Skeletal muscle tissue (tissue), 4 donors: ENCODE results near the gene VAC14. TPM values are rescaled to one million over a fixed set of nuclear protein-coding genes. Genes with fewer than 3 reads are reported as not detected.
A peak's percentile ranks its signal among the peaks of the same experiment; 100 is the strongest.
"Not testable (repeated sequence)": the region's sequence is repeated elsewhere in the genome, so short reads cannot be mapped to it uniquely, and the experiment has no call there.

ENCODE experiments used
- H3K27ac ChIP-seq: one replicate; pipeline ENCODE4 v1.7.0; 2013; ENCODE audit warnings: mild to moderate bottlenecking, low read depth, low read length, inconsistent platforms
- H3K27me3 ChIP-seq, 3 donors: one replicate each; pipeline ENCODE4 v1.7.0; 2013; ENCODE audit warnings: low read length in 3 of 3; ENCODE audit not compliant: control insufficient read depth in 3 of 3, insufficient read depth in 3 of 3
- H3K36me3 ChIP-seq, 3 donors: one replicate each; pipeline ENCODE4 v1.7.0; 2013; ENCODE audit warnings: low read length in 3 of 3; ENCODE audit not compliant: control insufficient read depth in 3 of 3, insufficient read depth in 3 of 3
- H3K4me1 ChIP-seq, 3 donors: one replicate each; pipeline ENCODE4 v1.7.0; 2013; ENCODE audit warnings: low read length in 3 of 3, mild to moderate bottlenecking in 3 of 3; ENCODE audit not compliant: control insufficient read depth in 3 of 3, insufficient read depth in 3 of 3
- H3K4me3 ChIP-seq, 3 donors: one replicate each; pipeline ENCODE4 v1.7.0; 2013; ENCODE audit warnings: low read length in 3 of 3
- H3K9ac ChIP-seq, 3 donors: one replicate each; pipeline ENCODE4 v1.7.0; 2013; ENCODE audit warnings: low read length in 3 of 3, mild to moderate bottlenecking in 3 of 3, moderate library complexity in 2 of 3, low read depth in 1 of 3
- H3K9me3 ChIP-seq, 3 donors: one replicate each; pipeline ENCODE4 v1.7.0; 2013; ENCODE audit warnings: low read length in 3 of 3; ENCODE audit not compliant: control insufficient read depth in 3 of 3
- total RNA-seq: library from RNA; depleted of rRNA; stranded (reverse); fragments of >200 nt; gene quantifications from one replicate; pipeline ENCODE4 v1.2.3, GENCODE V29; 2014
- donor health status: Osteomylitis.

VAC14 gene
- total RNA-seq, 1 donor from 2014 or later: 15.1 TPM

GRCh38 chr16:70678898-70679670, 121.9 kb downstream of the VAC14 start:
- Histone ChIP-seq H3K27ac (no peak overlapping the region), H3K9me3 (no peaks in the 10 kb centered on the region), H3K9ac (no peak overlapping the region), H3K36me3 (peaks cover 31 to 40% (median 40%) of the 10 kb centered on the region in 3 donors), H3K27me3 (no peaks in the 10 kb centered on the region), H3K4me1 (peaks cover 41 to 44% (median 42%) of the 10 kb centered on the region in 3 donors), H3K4me3 (no peak overlapping the region)

- peaks cover 32 to 45% (median 40%) of the 10 kb centered on the region in 3 donors for H3K36me3 ChIP-seq
- no peaks in the 10 kb centered on the region for H3K9me3 ChIP-seq
- peaks cover 33 to 40% (median 36%) of the 10 kb centered on the region in 3 donors for H3K4me1 ChIP-seq
- no peak overlapping the region for H3K4me3 ChIP-seq
- no peak overlapping the region for H3K9ac ChIP-seq
- H3K27me3 ChIP-seq: no peaks in the 10 kb centered on the region
- H3K27ac ChIP-seq: no peak overlapping the region
Measured at GRCh38 chr16:70678121-70678897, 122.6 kb downstream of the VAC14 start.

- Histone ChIP-seq H3K27me3 (no peaks in the 10 kb centered on the region), H3K4me1 (peaks cover 26 to 33% (median 29%) of the 10 kb centered on the region in 3 donors), H3K27ac (no peak overlapping the region), H3K9ac (no peak overlapping the region), H3K4me3 (no peak overlapping the region), H3K9me3 (no peaks in the 10 kb centered on the region), H3K36me3 (peaks cover 28 to 49% (median 44%) of the 10 kb centered on the region in 3 donors)
Measured at GRCh38 chr16:70677499-70678120, 123.3 kb downstream of the VAC14 start.

GRCh38 chr16:70676675-70677498, 124.1 kb downstream of the VAC14 start:
- no peak overlapping the region for H3K4me3 ChIP-seq
- H3K9ac ChIP-seq: peak overlapping the region in 1 of 3 donors; percentile 8
- peaks cover 28 to 50% (median 49%) of the 10 kb centered on the region in 3 donors for H3K36me3 ChIP-seq
- no peaks in the 10 kb centered on the region for H3K9me3 ChIP-seq
- H3K27ac ChIP-seq: no peak overlapping the region
- H3K4me1 ChIP-seq: peaks cover 19 to 26% (median 22%) of the 10 kb centered on the region in 3 donors
- no peaks in the 10 kb centered on the region for H3K27me3 ChIP-seq

- Histone ChIP-seq H3K4me1 (peaks cover 11 to 17% (median 13%) of the 10 kb centered on the region in 3 donors), H3K27ac (no peak overlapping the region), H3K9me3 (no peaks in the 10 kb centered on the region), H3K27me3 (no peaks in the 10 kb centered on the region), H3K36me3 (peaks cover 32 to 57% (median 55%) of the 10 kb centered on the region in 3 donors), H3K4me3 (no peak overlapping the region), H3K9ac (no peak overlapping the region)
Measured at GRCh38 chr16:70675851-70676513, 125.0 kb downstream of the VAC14 start.

- Histone ChIP-seq H3K27ac (no peak overlapping the region), H3K27me3 (no peaks in the 10 kb centered on the region), H3K9ac (no peak overlapping the region), H3K4me3 (no peak overlapping the region), H3K4me1 (peaks cover 6 to 8% (median 8%) of the 10 kb centered on the region in 3 donors), H3K9me3 (no peaks in the 10 kb centered on the region), H3K36me3 (peaks cover 41 to 68% (median 63%) of the 10 kb centered on the region in 3 donors)
Measured at GRCh38 chr16:70674221-70675014, 126.5 kb downstream of the VAC14 start.

- not testable (repeated sequence) for H3K9ac ChIP-seq, H3K27me3 ChIP-seq, H3K9me3 ChIP-seq, H3K4me1 ChIP-seq, H3K27ac ChIP-seq, H3K4me3 ChIP-seq
- H3K36me3 ChIP-seq: peaks cover 28 to 64% (median 59%) of the 10 kb centered on the region in 3 donors
Measured at GRCh38 chr16:70670938-70671337, 130.0 kb downstream of the VAC14 start.

GRCh38 chr16:70670175-70670574, 130.8 kb downstream of the VAC14 start:
- H3K4me1 ChIP-seq: no peaks in the 10 kb centered on the region
- H3K27ac ChIP-seq: no peak overlapping the region
- no peak overlapping the region for H3K4me3 ChIP-seq
- no peak overlapping the region for H3K9ac ChIP-seq
- H3K36me3 ChIP-seq: peaks cover 36 to 65% (median 62%) of the 10 kb centered on the region in 3 donors
- H3K27me3 ChIP-seq: no peaks in the 10 kb centered on the region
- H3K9me3 ChIP-seq: no peaks in the 10 kb centered on the region
